Measurements from ENCODE around the gene G6PC3.
A peak's percentile ranks its signal among the peaks of the same experiment; 100 is the strongest.

Gene G6PC3

GRCh38 chr17:44071772-44072171 lies 1.2 kb downstream of the G6PC3 start:
- TF ChIP-seq, protein P1, sequence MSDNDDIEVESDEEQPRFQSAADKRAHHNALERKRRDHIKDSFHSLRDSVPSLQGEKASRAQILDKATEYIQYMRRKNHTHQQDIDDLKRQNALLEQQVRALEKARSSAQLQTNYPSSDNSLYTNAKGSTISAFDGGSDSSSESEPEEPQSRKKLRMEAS (IDR thresholded peaks at IDR 0.05; ENCODE audit: low read depth, low read length) = no peak
- TF ChIP-seq POLR2A (IDR thresholded peaks at IDR 0.05; ENCODE audit: extremely low read depth, insufficient read length) (no peak), MYC (IDR thresholded peaks at IDR 0.05; ENCODE audit: low read depth, low read length) (no peak), CTCF (IDR thresholded peaks at IDR 0.05; ENCODE audit: low read depth, low read length) (no peak)
- peak overlapping the region; percentile 84 for H3K4me3 ChIP-seq (ENCODE audit: low read depth, low read length)
- no peak for DNase-seq (ENCODE audit: low read depth)

DNA sequence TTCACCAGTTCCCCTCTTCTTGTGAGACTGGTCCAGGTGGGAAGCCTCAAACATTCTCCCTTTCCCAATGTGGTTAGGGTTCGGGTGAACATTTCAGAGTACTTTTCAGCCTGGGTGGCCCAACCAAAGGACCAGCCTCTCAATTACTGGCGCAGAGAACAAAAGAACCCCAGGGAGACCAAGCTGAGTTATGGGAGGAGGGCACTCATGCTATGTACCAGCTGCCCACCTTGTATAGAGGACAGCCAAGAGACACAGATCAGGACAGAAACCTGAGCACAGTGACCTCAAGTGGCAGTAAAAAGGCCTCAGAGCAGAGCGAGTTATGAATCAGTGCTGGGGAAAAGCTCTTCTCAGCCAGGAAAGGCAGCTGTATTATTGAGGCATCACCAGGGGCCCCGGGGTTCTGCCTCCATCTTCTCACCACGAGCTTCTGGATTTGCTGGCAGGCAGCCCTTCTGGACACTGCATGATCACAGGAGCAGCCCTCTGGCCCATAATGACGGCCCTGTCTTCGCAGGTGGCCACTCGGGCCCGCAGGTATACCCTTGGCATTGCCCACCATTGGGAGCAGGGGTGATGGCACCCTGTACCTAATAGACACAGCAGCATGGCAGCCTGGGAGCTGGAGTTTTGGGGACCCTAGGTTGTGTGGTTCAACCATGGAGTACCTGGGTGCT lies 3.8 kb downstream of the G6PC3 start:
- H3K4me3 ChIP-seq (ENCODE audit: low read depth, low read length) = no peak overlapping the region
- TF ChIP-seq, protein P1 (IDR thresholded peaks at IDR 0.05; ENCODE audit: low read depth, low read length) = no peak
- TF ChIP-seq POLR2A (IDR thresholded peaks at IDR 0.05; ENCODE audit: extremely low read depth, insufficient read length) (no peak), MYC (IDR thresholded peaks at IDR 0.05; ENCODE audit: low read depth, low read length) (no peak), CTCF (IDR thresholded peaks at IDR 0.05; ENCODE audit: low read depth, low read length) (no peak)
- DNase-seq (ENCODE audit: low read depth) = no peak

DNA sequence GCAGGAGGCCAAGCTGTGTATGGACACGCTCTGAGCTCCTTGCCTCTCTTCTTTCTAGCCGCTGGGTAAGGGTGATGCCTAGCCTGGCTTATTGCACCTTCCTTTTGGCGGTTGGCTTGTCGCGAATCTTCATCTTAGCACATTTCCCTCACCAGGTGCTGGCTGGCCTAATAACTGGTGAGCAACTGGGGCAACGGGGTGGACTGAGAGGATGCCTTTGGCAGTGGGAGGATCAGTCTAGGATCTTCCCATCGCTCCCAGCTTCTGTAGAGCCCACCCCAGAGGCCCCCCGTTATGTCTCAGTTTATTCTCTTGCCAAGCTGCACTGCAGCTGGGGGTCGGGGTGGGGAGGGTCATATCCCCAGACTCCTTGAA lies 4.4 kb downstream of the G6PC3 start:
- no peak for DNase-seq (ENCODE audit: low read depth)
- H3K4me3 ChIP-seq (ENCODE audit: low read depth, low read length) = no peak overlapping the region
- TF ChIP-seq POLR2A (IDR thresholded peaks at IDR 0.05; ENCODE audit: extremely low read depth, insufficient read length) = no peak
- TF ChIP-seq MYC (IDR thresholded peaks at IDR 0.05; ENCODE audit: low read depth, low read length) = no peak
- TF ChIP-seq, protein P1 (IDR thresholded peaks at IDR 0.05; ENCODE audit: low read depth, low read length) = no peak
- no peak for TF ChIP-seq CTCF (IDR thresholded peaks at IDR 0.05; ENCODE audit: low read depth, low read length)

DNA sequence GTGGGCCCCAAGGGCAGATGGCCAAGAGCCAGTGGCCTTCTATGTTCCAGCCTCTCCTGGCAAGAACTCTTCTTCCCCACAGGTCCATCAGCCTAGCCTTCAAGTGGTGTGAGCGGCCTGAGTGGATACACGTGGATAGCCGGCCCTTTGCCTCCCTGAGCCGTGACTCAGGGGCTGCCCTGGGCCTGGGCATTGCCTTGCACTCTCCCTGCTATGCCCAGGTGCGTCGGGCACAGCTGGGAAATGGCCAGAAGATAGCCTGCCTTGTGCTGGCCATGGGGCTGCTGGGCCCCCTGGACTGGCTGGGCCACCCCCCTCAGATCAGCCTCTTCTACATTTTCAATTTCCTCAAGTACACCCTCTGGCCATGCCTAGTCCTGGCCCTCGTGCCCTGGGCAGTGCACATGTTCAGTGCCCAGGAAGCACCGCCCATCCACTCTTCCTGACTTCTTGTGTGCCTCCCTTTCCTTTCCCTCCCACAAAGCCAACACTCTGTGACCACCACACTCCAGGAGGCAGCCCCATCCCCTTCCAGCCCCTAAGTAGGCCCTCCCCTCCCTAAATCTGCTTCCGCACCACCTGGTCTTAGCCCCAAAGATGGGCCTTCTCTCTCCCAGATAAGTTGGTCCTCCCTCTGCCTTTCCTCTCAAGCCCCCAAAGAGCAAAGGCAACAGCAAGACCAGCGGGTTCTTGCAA lies 5.2 kb downstream of the G6PC3 start:
- H3K4me3 ChIP-seq (ENCODE audit: low read depth, low read length) = no peak overlapping the region
- TF ChIP-seq, protein P1 (IDR thresholded peaks at IDR 0.05; ENCODE audit: low read depth, low read length) = no peak
- no peak for TF ChIP-seq POLR2A (IDR thresholded peaks at IDR 0.05; ENCODE audit: extremely low read depth, insufficient read length)
- no peak for TF ChIP-seq MYC (IDR thresholded peaks at IDR 0.05; ENCODE audit: low read depth, low read length)
- no peak for TF ChIP-seq CTCF (IDR thresholded peaks at IDR 0.05; ENCODE audit: low read depth, low read length)
- no peak for DNase-seq (ENCODE audit: low read depth)

DNA sequence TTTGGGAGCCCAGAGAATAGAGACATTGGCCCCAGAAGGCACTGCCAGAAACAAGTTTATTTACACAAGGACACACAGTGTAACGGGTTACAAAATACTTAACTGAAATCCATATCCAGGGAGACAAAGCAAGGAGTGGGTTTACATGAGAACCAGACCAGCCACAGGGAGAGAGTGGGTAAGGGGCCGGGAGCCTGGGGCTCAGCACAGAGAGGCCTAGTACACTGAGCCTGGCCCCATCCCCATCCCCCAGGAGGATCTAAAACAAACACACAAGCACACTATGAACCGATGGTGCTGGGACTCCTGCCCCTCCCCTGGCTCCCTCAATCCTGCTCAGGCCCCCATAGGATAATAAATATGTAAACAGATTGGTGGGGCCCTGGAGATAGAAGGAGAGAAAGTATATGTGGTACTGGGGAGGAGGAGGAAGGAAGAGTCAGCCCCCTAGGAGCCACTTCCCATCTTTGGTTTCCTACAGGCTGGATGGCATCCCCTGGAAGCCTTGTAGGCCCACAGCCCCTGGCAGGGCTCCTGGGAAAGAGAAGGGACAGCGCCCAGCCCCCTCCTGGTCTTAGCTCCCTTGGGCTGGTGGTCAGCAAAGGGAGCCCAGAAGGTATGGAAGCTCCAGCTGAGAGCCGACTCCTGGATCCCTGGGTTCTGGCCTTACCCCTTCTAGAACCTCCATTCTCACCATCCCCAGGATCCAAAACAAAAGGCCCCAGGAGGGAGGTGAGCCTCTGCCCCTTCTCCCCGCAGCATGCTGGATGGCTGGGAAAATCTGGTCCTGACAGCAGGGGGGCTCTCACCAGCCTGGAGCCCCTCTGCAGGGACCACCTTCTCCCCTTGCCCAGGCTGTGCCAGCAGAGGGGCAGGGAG lies 6.4 kb downstream of the G6PC3 start:
- no peak for DNase-seq (ENCODE audit: low read depth)
- TF ChIP-seq CTCF (IDR thresholded peaks at IDR 0.05; ENCODE audit: low read depth, low read length) (no peak), POLR2A (IDR thresholded peaks at IDR 0.05; ENCODE audit: extremely low read depth, insufficient read length) (no peak), MYC (IDR thresholded peaks at IDR 0.05; ENCODE audit: low read depth, low read length) (no peak)
- TF ChIP-seq, protein P1 (IDR thresholded peaks at IDR 0.05; ENCODE audit: low read depth, low read length) = no peak
- H3K4me3 ChIP-seq (ENCODE audit: low read depth, low read length) = no peak overlapping the region

All from NB4 (cell line).